Gastrocnemius medialis (tissue), 4 donors: ENCODE data around the gene CXCL3.

ENCODE experiments used
- POLR2A ChIP-seq, 2 donors: fragments of 450-650 bp; IDR thresholded peaks; one replicate each; pipeline ENCODE4 v1.6.1; 2017; ENCODE audit warnings: antibody characterized with exemption in 2 of 2, mild to moderate bottlenecking in 2 of 2, moderate library complexity in 2 of 2
- TF ChIP-seq, protein P1 (sequence below), 5 experiments: fragments of 450-650 bp in 3 of 5; fragments of 200-600 bp in 2 of 5; sonication (generic) in 2 of 5; IDR thresholded peaks in 4 of 5; conservative IDR thresholded peaks in 1 of 5; 1 replicate in 4 of 5; 2 replicates in 1 of 5; pipeline ENCODE4 v1.5.1; 2016 to 2019; ENCODE audit warnings: antibody characterized with exemption in 5 of 5, mild to moderate bottlenecking in 3 of 5, moderate library complexity in 3 of 5

DNA sequence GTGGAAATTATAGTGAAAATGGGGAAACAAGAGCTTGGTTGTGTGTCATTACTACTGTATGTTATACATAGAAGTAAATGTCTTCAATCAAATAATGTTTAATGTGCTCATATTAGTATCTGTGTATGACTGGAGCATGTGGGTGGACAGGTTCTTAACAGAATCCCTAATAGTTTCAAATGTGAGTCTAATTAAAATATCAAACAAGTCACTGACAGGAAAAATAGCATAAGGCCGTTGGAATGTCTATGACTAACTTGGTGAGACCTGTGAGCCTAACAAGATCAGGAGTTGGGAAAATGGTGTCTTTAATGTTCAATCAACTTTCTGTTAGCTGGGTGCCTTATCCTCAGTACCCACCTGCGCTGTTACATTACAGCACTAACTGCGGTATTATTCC is 6.2 kb upstream of the CXCL3 start:
- no peak for TF ChIP-seq POLR2A (IDR thresholded peaks at IDR 0.05)
- TF ChIP-seq, protein P1, sequence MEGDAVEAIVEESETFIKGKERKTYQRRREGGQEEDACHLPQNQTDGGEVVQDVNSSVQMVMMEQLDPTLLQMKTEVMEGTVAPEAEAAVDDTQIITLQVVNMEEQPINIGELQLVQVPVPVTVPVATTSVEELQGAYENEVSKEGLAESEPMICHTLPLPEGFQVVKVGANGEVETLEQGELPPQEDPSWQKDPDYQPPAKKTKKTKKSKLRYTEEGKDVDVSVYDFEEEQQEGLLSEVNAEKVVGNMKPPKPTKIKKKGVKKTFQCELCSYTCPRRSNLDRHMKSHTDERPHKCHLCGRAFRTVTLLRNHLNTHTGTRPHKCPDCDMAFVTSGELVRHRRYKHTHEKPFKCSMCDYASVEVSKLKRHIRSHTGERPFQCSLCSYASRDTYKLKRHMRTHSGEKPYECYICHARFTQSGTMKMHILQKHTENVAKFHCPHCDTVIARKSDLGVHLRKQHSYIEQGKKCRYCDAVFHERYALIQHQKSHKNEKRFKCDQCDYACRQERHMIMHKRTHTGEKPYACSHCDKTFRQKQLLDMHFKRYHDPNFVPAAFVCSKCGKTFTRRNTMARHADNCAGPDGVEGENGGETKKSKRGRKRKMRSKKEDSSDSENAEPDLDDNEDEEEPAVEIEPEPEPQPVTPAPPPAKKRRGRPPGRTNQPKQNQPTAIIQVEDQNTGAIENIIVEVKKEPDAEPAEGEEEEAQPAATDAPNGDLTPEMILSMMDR (IDR thresholded peaks at IDR 0.05 in 4 of 5, conservative IDR thresholded peaks at IDR 0.05 in 1 of 5), result no peak
